H1 (cell line): ENCODE data around the gene CDT1. TPM values are rescaled to one million over a fixed set of nuclear protein-coding genes. Genes with fewer than 3 reads are reported as not detected.
A peak's percentile ranks its signal among the peaks of the same experiment; 100 is the strongest.

Experiments
- CTCF ChIA-PET: fragments of 300-600 bp; sonication (Branson Sonifier 250); formaldehyde crosslinking; loops from one replicate; lab custom pipeline; 2021; ENCODE audit not compliant: partially characterized antibody; lab: Charles Lee
- POLR2A ChIA-PET: fragments of 300-600 bp; sonication (Branson Sonifier 250); formaldehyde crosslinking; loops from one replicate; lab custom pipeline; 2021; ENCODE audit warnings: inconsistent platforms; ENCODE audit not compliant: partially characterized antibody; lab: Charles Lee
- DNase-seq, 2 experiments: peaks; one replicate each; pipeline versions ENCODE4 v3.0.0 to v3.0.0-alpha.2; 2010 to 2022; ENCODE audit warnings: low spot score in 2 of 2, low read depth in 1 of 2, mixed read lengths in 1 of 2
- FAIRE-seq: peaks from 2 replicates; lab custom pipeline; 2011; peaks lifted over from hg19 to GRCh38; lab: Jason Lieb, UNC
- H2AFZ ChIP-seq: 2 replicates; pipeline ENCODE4 v1.8.1; 2012; ENCODE audit warnings: low read length, inconsistent platforms
- H2AK5ac ChIP-seq: 2 replicates; pipeline ENCODE4 v1.6.1; 2013; ENCODE audit warnings: low read depth, low read length
- H2BK120ac ChIP-seq: replicated peaks from 2 replicates; pipeline ENCODE3; 2013; ENCODE audit warnings: low read depth, low read length, inconsistent platforms
- H2BK12ac ChIP-seq: 2 replicates; pipeline ENCODE4 v1.6.1; 2013; ENCODE audit warnings: low read depth, low read length
- H2BK15ac ChIP-seq: 2 replicates; pipeline ENCODE4 v1.6.1; 2013; ENCODE audit warnings: low read length
- H2BK20ac ChIP-seq: 2 replicates; pipeline ENCODE4 v1.6.1; 2013; ENCODE audit warnings: low read length
- H2BK5ac ChIP-seq: 2 replicates; pipeline ENCODE4 v1.6.1; 2013; ENCODE audit warnings: low read depth, low read length
- H3K14ac ChIP-seq: 2 replicates; pipeline ENCODE4 v1.6.1; 2013; ENCODE audit warnings: inconsistent platforms; ENCODE audit not compliant: insufficient read length
- H3K18ac ChIP-seq: 2 replicates; pipeline ENCODE4 v1.6.1; 2013; ENCODE audit warnings: low read length; ENCODE audit errors: extremely low read depth
- H3K23ac ChIP-seq: 2 replicates; pipeline ENCODE4 v1.6.1; 2013; ENCODE audit warnings: inconsistent platforms; ENCODE audit not compliant: insufficient read length
- H3K23me2 ChIP-seq: 2 replicates; pipeline ENCODE4 v1.6.1; 2013; ENCODE audit warnings: low read depth, low read length
- H3K27ac ChIP-seq: 2 replicates; pipeline ENCODE4 v1.6.1; 2011; ENCODE audit warnings: low read depth, low read length, inconsistent platforms
- H3K27me3 ChIP-seq, 4 experiments: replicated peaks in 1 of 4; 1 replicate in 1 of 4; 2 replicates in 3 of 4; pipeline versions ENCODE4 v1.6.1 to v1.8.1; 2011 to 2013; ENCODE audit warnings: low read length in 3 of 4, mild to moderate bottlenecking in 3 of 4, inconsistent platforms in 2 of 4, mixed read lengths in 2 of 4, moderate library complexity in 1 of 4; ENCODE audit not compliant: control insufficient read depth in 3 of 4, insufficient read depth in 3 of 4; ENCODE audit errors: extremely low read depth in 1 of 4
- H3K36me3 ChIP-seq, 4 experiments: 2 replicates each; pipeline versions ENCODE4 v1.6.1 to v1.8.1; 2011 to 2013; ENCODE audit warnings: mild to moderate bottlenecking in 4 of 4, low read length in 3 of 4, moderate library complexity in 2 of 4, control low read depth in 1 of 4, inconsistent platforms in 1 of 4; ENCODE audit not compliant: insufficient read depth in 4 of 4, control insufficient read depth in 2 of 4
- H3K4ac ChIP-seq: replicated peaks from 2 replicates; pipeline ENCODE3; 2013; ENCODE audit warnings: low read length, low read depth, mixed read lengths, inconsistent platforms; ENCODE audit not compliant: insufficient read length
- H3K4me1 ChIP-seq, 4 experiments: replicated peaks in 1 of 4; 1 replicate in 1 of 4; 2 replicates in 3 of 4; pipeline versions ENCODE4 v1.6.1 to v1.8.1; 2011 to 2013; ENCODE audit warnings: low read length in 3 of 4, inconsistent platforms in 2 of 4, mixed read lengths in 1 of 4; ENCODE audit not compliant: insufficient read depth in 4 of 4, control insufficient read depth in 3 of 4
- H3K4me2 ChIP-seq, 2 experiments: 2 replicates each; pipeline versions ENCODE4 v1.6.1 to v1.8.1; 2011 to 2013; ENCODE audit warnings: low read depth in 2 of 2, low read length in 2 of 2, control low read depth in 1 of 2, inconsistent platforms in 1 of 2, mild to moderate bottlenecking in 1 of 2; ENCODE audit not compliant: insufficient read depth in 1 of 2
- H3K4me3 ChIP-seq, 4 experiments: fragments of 200-600, 300-600 bp in 1 of 4; sonication (generic), shearing (Covaris generic), sonication (Bioruptor Twin) in 1 of 4; 2 replicates each; pipeline versions ENCODE4 v1.5.1 to v1.8.1; 2011 to 2016; ENCODE audit warnings: low read length in 4 of 4, low read depth in 3 of 4, control low read depth in 2 of 4, inconsistent platforms in 2 of 4, mild to moderate bottlenecking in 2 of 4, mixed read lengths in 1 of 4, moderate library complexity in 1 of 4; ENCODE audit not compliant: insufficient read depth in 2 of 4; ENCODE audit errors: extremely low read depth in 1 of 4
- H3K56ac ChIP-seq: replicated peaks from 2 replicates; pipeline ENCODE3; 2013; ENCODE audit warnings: low read depth, mild to moderate bottlenecking, mixed read lengths, low read length, inconsistent platforms; ENCODE audit not compliant: insufficient read length
- H3K79me1 ChIP-seq: 2 replicates; pipeline ENCODE4 v1.6.1; 2013; ENCODE audit warnings: low read depth, low read length, control low read depth
- H3K79me2 ChIP-seq, 2 experiments: 2 replicates each; pipeline versions ENCODE4 v1.6.1 to v1.8.1; 2012 to 2013; ENCODE audit warnings: low read length in 2 of 2, mild to moderate bottlenecking in 2 of 2, inconsistent platforms in 1 of 2; ENCODE audit not compliant: insufficient read depth in 2 of 2, control insufficient read depth in 1 of 2
- H3K9ac ChIP-seq, 4 experiments: replicated peaks in 1 of 4; 1 replicate in 1 of 4; 2 replicates in 3 of 4; pipeline versions ENCODE4 v1.6.1 to v1.8.1; 2011 to 2013; ENCODE audit warnings: low read depth in 3 of 4, low read length in 3 of 4, control low read depth in 2 of 4, mild to moderate bottlenecking in 2 of 4, moderate library complexity in 2 of 4, inconsistent platforms in 1 of 4; ENCODE audit errors: extremely low read depth in 1 of 4
- H3K9me3 ChIP-seq, 2 experiments: 2 replicates each; pipeline versions ENCODE4 v1.6.1 to v1.8.1; 2012 to 2013; ENCODE audit warnings: mild to moderate bottlenecking in 2 of 2, moderate library complexity in 2 of 2, control low read depth in 1 of 2, inconsistent platforms in 1 of 2, low read depth in 1 of 2, low read length in 1 of 2, mixed read lengths in 1 of 2; ENCODE audit not compliant: insufficient read depth in 2 of 2
- H4K20me1 ChIP-seq, 2 experiments: replicated peaks in 1 of 2; 2 replicates each; pipeline versions ENCODE3 to v1.8.1; 2011 to 2013; ENCODE audit warnings: inconsistent platforms in 2 of 2, low read length in 2 of 2, mild to moderate bottlenecking in 1 of 2; ENCODE audit not compliant: insufficient read depth in 2 of 2, control insufficient read depth in 1 of 2
- H4K5ac ChIP-seq: 2 replicates; pipeline ENCODE4 v1.6.1; 2013; ENCODE audit warnings: low read length, low read depth, mixed read lengths, inconsistent platforms; ENCODE audit not compliant: insufficient read length
- H4K8ac ChIP-seq: 2 replicates; pipeline ENCODE4 v1.8.0; 2013; ENCODE audit warnings: mild to moderate bottlenecking, moderate library complexity, low read length, inconsistent platforms; ENCODE audit not compliant: insufficient read depth; ENCODE audit errors: extremely low read depth
- H4K91ac ChIP-seq: replicated peaks from 2 replicates; pipeline ENCODE3; 2013; ENCODE audit warnings: low read length, mixed read lengths, inconsistent platforms; ENCODE audit not compliant: insufficient read length
- BCL11A ChIP-seq, 2 experiments: IDR thresholded peaks; one replicate each; pipeline ENCODE4 v1.6.1; 2011; ENCODE audit warnings: low read depth in 2 of 2, low read length in 2 of 2, mild to moderate bottlenecking in 2 of 2
- CBX8 ChIP-seq: fragments of 300-800, 300-1000 bp; sonication (generic); IDR thresholded peaks from 2 replicates; pipeline ENCODE4 v1.7.1; 2016; ENCODE audit warnings: low read depth, low read length, borderline replicate concordance
- CEBPB ChIP-seq: IDR thresholded peaks from 2 replicates; pipeline ENCODE4 v1.6.1; 2012; ENCODE audit warnings: low read depth, low read length
- CHD1 ChIP-seq: IDR thresholded peaks from 2 replicates; pipeline ENCODE4 v1.6.1; 2012; ENCODE audit warnings: low read depth, low read length, improper control_type of control experiment
- CREB1 ChIP-seq: IDR thresholded peaks from 2 replicates; pipeline ENCODE4 v1.6.1; 2012; ENCODE audit warnings: inconsistent platforms
- GABPA ChIP-seq: IDR thresholded peaks from 2 replicates; pipeline ENCODE4 v1.6.1; 2011; ENCODE audit warnings: mild to moderate bottlenecking, low read length, moderate library complexity, borderline replicate concordance; ENCODE audit not compliant: insufficient read depth
- HDAC6 ChIP-seq: IDR thresholded peaks from one replicate; pipeline ENCODE4 v1.7.1; 2012; ENCODE audit warnings: low read depth, mild to moderate bottlenecking, inconsistent platforms, low read length, moderate library complexity
- RAD21 ChIP-seq, 2 experiments: IDR thresholded peaks in 1 of 2; conservative IDR thresholded peaks in 1 of 2; 2 replicates each; pipeline ENCODE4 v1.6.1; 2011; ENCODE audit warnings: low read depth in 2 of 2, low read length in 2 of 2, improper control_type of control experiment in 1 of 2, inconsistent platforms in 1 of 2, mild to moderate bottlenecking in 1 of 2, moderate library complexity in 1 of 2
- TCF12 ChIP-seq: IDR thresholded peaks from 2 replicates; pipeline ENCODE4 v1.6.1; 2011; ENCODE audit warnings: low read depth, mild to moderate bottlenecking, low read length
- ZNF274 ChIP-seq: IDR thresholded peaks from 2 replicates; pipeline ENCODE4 v1.7.0; 2012; ENCODE audit warnings: low read length, borderline replicate concordance; ENCODE audit errors: extremely low read depth
- WGBS, 2 experiments: shearing (Covaris generic) in 1 of 2; methylation state at CpG; one replicate each; pipeline versions ENCODE4 v1.1.6 to v1.1.7; 2013 to 2015; ENCODE audit warnings: low lambda C conversion rate in 2 of 2, mixed read lengths in 2 of 2, inconsistent platforms in 1 of 2, low coverage in 1 of 2, missing lambda C conversion rate in 1 of 2; ENCODE audit not compliant: insufficient replicate concordance in 2 of 2, insufficient coverage in 1 of 2, insufficient read length in 1 of 2; ENCODE audit errors: extremely low coverage in 1 of 2, missing lambda C conversion rate in 1 of 2; 5-methylcytosine and 5-hydroxymethylcytosine counted together
- polyA plus RNA-seq, 7 experiments: library from polyadenylated mRNA; depleted of rRNA in 3 of 7; stranded (reverse) in 5 of 7; unstranded in 2 of 7; fragments of >200 nt in 5 of 7; fragments of 200-250 nt in 2 of 7; gene quantifications; 1 replicate in 5 of 7; 2 replicates in 1 of 7; 4 replicates in 1 of 7; pipeline versions ENCODE4 v1.2.1 to v1.2.3, GENCODE V29; 2011 to 2013; ENCODE audit warnings: missing spikeins in 2 of 7, mixed read lengths in 2 of 7
- total RNA-seq: library from RNA; stranded (reverse); fragmentation: NEBNext Ultra II Directional; extraction: Animal tissue kit (Norgen Biotek cat#: 25700); gene quantifications from 2 replicates; pipeline ENCODE4 v1.2.1, GENCODE V29; 2021
- TF ChIP-seq, protein P1 (sequence below), 3 experiments: IDR thresholded peaks; 1 replicate in 2 of 3; 2 replicates in 1 of 3; pipeline versions ENCODE4 v1.5.1 to v1.6.1; 2011; ENCODE audit warnings: low read length in 3 of 3, mild to moderate bottlenecking in 3 of 3, inconsistent platforms in 2 of 3, low read depth in 1 of 3, moderate library complexity in 1 of 3; ENCODE audit not compliant: insufficient read depth in 1 of 3; ENCODE audit errors: control extremely low read depth in 1 of 3

The CDT1 gene
- total and polyA plus RNA-seq, 2 of the 8 experiments (the other 6 are each of a cell fraction or from before 2014, with no cell fraction given), result 76.7 to 95.4 TPM

DNA sequence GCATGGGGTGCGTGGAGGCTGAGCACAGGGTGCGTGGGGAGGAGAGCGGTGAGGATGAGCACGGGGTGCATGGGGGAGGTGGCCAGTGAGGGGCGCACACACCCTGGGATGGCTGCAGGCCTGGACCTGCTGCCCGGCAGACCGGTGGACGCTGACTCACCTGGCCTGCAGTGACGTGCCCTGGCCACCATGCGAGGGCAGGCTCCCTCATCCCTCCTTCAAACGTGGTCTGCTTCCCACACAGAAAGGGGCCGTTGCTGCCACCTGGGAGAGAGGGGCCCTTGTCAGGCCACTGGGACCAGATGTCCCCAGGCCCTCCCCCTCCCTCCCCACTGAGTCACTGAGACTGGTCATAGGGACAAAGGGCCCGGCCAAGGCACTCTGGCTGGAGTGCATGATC is 28.2 kb downstream of the CDT1 start:
- H3K56ac ChIP-seq, result no peak overlapping the region
- no peak overlapping the region for H2AK5ac ChIP-seq
- no peak overlapping the region for H3K4me3 ChIP-seq
- no peaks in the 10 kb centered on the region for H3K9me3 ChIP-seq
- H3K4me1 ChIP-seq, result 0 out of 7 replicates have a peak, but pooled peaks cover 0 to 2% (median 0%) of the 10 kb centered on the region in 4 experiments
- ChIA-PET POLR2A (no interaction called here), CTCF (interaction anchor here (1.6 to 1.9 kb wide), 2 partner anchors 12 to 19 kb away, joined by 5 to 10 read pairs; no protein-coding TSS in a partner anchor)
- H2BK120ac ChIP-seq, result no peak overlapping the region
- 0 out of 2 replicates have a peak, but pooled peaks cover 3% of the 10 kb centered on the region for H3K79me1 ChIP-seq
- H4K5ac ChIP-seq, result no peak overlapping the region
- no peak overlapping the region for H2BK5ac ChIP-seq
- H2BK12ac ChIP-seq, result no peak overlapping the region
- no peak for FAIRE-seq
- no peaks in the 10 kb centered on the region for H3K23me2 ChIP-seq
- H2BK20ac ChIP-seq, result no peak overlapping the region
- no peak overlapping the region for H3K23ac ChIP-seq
- no peak overlapping the region for H3K4ac ChIP-seq
- no peak overlapping the region; the same call in 1 of the 2 replicates for H3K18ac ChIP-seq
- H4K20me1 ChIP-seq, result peaks cover 1 to 2% of the 10 kb centered on the region in 2 experiments
- WGBS, 2 experiments, result 87% methylated on average over 11 of the region's 13 CpGs; no CpG with 5 or more reads in 1 of the 2 experiments
- H3K9ac ChIP-seq, result no peak overlapping the region
- no peak overlapping the region for H3K4me2 ChIP-seq
- H3K27ac ChIP-seq, result no peak overlapping the region
- H2BK15ac ChIP-seq, result no peak overlapping the region
- no peak overlapping the region for H4K91ac ChIP-seq
- H4K8ac ChIP-seq, result peak overlapping the region; percentile 35; the same call in 1 of the 2 replicates
- H3K36me3 ChIP-seq, result 0 out of 8 replicates have a peak, but pooled peaks cover 0 to 3% (median under 1%) of the 10 kb centered on the region in 4 experiments
- no peaks in the 10 kb centered on the region for H3K79me2 ChIP-seq
- DNase-seq, result no peak
- H3K27me3 ChIP-seq, result no peaks in the 10 kb centered on the region
- no peak overlapping the region for H3K14ac ChIP-seq
- no peak overlapping the region for H2AFZ ChIP-seq
- TF ChIP-seq, protein P1, sequence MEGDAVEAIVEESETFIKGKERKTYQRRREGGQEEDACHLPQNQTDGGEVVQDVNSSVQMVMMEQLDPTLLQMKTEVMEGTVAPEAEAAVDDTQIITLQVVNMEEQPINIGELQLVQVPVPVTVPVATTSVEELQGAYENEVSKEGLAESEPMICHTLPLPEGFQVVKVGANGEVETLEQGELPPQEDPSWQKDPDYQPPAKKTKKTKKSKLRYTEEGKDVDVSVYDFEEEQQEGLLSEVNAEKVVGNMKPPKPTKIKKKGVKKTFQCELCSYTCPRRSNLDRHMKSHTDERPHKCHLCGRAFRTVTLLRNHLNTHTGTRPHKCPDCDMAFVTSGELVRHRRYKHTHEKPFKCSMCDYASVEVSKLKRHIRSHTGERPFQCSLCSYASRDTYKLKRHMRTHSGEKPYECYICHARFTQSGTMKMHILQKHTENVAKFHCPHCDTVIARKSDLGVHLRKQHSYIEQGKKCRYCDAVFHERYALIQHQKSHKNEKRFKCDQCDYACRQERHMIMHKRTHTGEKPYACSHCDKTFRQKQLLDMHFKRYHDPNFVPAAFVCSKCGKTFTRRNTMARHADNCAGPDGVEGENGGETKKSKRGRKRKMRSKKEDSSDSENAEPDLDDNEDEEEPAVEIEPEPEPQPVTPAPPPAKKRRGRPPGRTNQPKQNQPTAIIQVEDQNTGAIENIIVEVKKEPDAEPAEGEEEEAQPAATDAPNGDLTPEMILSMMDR (IDR thresholded peaks at IDR 0.05; ENCODE audit: control extremely low read depth in 1 of 3, insufficient read depth in 1 of 3, low read depth in 1 of 3, low read length in 3 of 3), result peak in 2 of 3 experiments; percentile 28 to 53; a peak in 2 of 4 replicates
- TF ChIP-seq CEBPB (no peak), CREB1 (no peak), CBX8 (no peak), GABPA (no peak), ZNF274 (no peak), RAD21 (IDR thresholded peaks at IDR 0.05 in 1 of 2, conservative IDR thresholded peaks at IDR 0.05 in 1 of 2; ENCODE audit: low read depth in 2 of 2, low read length in 2 of 2) (peak; percentile 13 to 14; a peak in 1 of 4 replicates), BCL11A (IDR thresholded peaks at IDR 0.05; ENCODE audit: low read depth in 2 of 2, low read length in 2 of 2) (no peak), CHD1 (no peak), TCF12 (no peak), HDAC6 (no peak)
